GM19324 (cell line): ENCODE measurements around the gene SLC16A13.
"Not testable (repeated sequence)": the region's sequence is repeated elsewhere in the genome, so short reads cannot be mapped to it uniquely, and the experiment has no call there.

Experiments
- ATAC-seq: cut with Tn5 transposase; IDR thresholded peaks from one replicate; pipeline ENCODE4 v1.9.1; 2021; ENCODE audit warnings: mild to moderate bottlenecking, moderate library complexity; ENCODE audit not compliant: unreplicated experiment, low FRiP score

Gene SLC16A13

DNA sequence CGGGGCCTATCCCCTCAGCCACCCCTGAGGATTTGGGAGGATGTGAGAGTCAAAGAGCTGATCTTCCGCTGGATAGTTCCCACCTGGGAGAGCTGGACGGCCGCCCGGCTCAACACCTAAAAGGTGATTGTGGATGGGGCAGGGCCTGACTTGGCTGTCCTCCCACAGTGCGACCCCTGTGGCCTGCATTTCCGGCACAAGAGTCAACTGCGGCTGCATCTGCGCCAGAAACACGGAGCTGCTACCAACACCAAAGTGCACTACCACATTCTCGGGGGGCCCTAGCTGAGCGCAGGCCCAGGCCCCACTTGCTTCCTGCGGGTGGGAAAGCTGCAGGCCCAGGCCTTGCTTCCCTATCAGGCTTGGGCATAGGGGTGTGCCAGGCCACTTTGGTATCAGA is 8.5 kb upstream of the SLC16A13 start:
- no peak for ATAC-seq

- no peak for ATAC-seq
These were observed 6.7 kb upstream of the SLC16A13 start for GRCh38 chr17:7029096-7029495.

DNA sequence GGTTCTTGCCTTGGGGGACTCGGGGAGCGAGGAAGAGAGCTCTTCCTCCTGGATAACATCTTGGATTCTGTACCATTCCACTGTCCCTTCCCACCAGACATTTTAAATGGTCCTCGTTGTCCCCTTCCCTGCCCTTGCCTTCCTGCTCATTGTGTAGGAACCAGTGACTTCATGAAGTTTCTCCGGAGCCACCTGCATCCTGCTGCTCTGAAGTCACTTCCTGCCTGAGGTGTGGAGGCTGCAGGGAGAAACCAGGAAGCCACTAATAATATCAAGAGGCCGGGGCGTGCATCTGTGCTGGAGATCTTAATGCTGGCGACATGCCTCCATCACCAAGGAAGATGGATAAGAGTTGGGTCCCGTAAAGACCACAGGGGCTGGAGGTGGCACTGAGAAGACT is 6.2 kb upstream of the SLC16A13 start:
- ATAC-seq, result no peak

DNA sequence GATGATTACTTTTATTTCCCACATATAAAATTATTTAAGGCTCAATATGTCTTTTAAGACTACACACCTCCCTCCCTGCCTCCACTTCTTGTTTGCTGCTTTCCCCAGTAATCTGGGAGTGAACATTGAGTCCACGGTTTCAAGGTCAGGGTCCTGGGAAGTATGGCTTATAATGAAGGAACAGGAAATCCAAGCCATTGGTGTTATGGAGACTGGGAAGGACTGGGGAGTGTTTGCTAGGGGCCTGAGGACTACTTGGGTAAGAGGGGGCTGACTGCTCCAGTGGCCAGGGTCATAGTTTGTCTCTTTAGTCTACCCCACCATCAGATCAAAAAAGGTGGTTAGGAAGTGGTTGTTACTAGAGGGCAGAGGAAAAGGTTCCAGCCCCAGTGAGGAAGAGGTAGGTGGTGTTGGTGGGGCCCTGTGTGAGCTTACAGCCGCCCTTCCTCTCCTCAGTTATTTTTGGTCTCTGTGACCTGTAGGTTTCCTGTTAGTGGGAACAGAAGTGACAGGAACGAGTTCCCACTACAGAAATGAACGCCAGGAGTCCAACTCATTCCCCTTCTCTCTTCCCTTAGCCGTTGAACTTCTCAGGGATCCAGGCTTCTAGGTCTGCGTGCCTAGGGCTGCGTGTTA is 742 bp upstream of the SLC16A13 start:
- ATAC-seq, result peak; percentile 9

DNA sequence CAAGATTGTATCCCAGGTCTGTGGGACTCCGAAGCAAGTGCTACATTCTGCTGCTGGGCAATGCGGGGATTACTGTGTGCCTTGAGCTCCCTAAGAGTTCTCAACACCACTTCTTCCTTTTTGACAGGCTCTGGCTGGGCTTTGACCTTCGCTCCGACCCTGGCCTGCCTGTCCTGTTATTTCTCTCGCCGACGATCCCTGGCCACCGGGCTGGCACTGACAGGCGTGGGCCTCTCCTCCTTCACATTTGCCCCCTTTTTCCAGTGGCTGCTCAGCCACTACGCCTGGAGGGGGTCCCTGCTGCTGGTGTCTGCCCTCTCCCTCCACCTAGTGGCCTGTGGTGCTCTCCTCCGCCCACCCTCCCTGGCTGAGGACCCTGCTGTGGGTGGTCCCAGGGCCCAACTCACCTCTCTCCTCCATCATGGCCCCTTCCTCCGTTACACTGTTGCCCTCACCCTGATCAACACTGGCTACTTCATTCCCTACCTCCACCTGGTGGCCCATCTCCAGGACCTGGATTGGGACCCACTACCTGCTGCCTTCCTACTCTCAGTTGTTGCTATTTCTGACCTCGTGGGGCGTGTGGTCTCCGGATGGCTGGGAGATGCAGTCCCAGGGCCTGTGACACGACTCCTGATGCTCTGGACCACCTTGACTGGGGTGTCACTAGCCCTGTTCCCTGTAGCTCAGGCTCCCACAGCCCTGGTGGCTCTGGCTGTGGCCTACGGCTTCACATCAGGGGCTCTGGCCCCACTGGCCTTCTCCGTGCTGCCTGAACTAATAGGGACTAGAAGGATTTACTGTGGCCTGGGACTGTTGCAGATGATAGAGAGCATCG is 2.4 kb downstream of the SLC16A13 start:
- ATAC-seq, result no peak

DNA sequence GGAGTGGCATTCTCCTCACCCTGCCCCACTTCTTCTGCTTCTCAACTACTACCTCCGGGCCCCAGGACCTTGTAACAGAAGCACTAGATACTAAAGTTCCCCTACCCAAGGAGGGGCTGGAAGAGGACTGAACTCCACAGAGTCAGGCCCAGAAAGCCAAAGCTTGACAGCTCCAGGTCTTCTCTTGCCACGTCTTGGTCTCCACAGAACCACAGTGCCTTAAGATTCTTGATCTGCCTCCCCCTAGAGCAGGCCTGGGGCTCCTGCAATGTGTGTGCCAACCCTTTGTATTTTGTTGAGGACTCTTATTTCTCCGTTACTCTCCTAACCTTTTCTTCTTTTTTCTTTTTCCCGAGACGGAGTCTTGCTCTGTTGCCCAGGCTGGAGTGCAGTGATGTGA is 4.0 kb downstream of the SLC16A13 start:
- no peak for ATAC-seq

- ATAC-seq, result no peak
These were observed 6.0 kb downstream of the SLC16A13 start for GRCh38 chr17:7041607-7042500.

GRCh38 chr17:7042501-7043181 is 6.8 kb downstream of the SLC16A13 start:
- no peak for ATAC-seq

GRCh38 chr17:7043182-7043496 is 7.3 kb downstream of the SLC16A13 start:
- ATAC-seq, result no peak

DNA sequence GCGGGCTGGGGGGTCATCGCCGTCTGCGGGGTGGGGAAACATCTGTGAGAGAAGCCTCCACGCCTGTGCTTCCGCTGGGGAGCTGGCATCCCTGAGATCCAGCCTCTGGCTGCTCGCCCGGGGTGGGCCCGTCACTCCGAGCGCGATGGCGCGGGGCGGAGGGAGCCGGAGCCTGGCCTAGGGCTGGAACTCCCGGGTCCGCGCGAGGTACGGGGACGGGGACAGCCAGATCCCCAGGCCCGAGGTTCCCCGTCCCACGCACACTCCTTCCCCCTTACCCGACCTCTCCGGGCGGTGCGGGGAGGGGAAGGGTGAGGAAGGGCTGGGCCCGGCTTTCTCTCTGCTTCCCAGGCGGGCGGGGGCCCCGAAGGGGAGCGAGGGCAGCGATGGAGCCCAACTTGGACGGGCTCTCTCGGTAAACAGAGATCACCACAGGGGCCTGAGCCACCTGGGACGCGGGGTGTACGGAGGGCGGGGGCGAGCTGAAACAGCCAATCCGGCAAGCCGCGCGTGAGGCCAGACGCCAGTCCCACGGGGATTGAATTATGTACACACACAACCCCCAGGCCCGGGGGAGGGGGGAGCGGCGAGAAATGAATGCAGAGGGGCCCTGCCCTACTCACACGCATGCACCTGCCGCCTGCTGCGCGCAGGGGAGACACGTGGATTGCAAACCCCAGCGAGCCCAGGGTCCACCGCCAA is 7.8 kb downstream of the SLC16A13 start, which contains the start of gene SLC16A11:
Gene SLC16A11, minus strand, starts transcription at position 596 of the 702 bp plus-strand sequence. Its CDS starts 579 bp downstream, at position 17.
- ATAC-seq, result no peak

GRCh38 chr17:7045492-7046126 is 9.8 kb downstream of the SLC16A13 start:
- no peak for ATAC-seq

- ATAC-seq, result no peak
These were observed 10.4 kb downstream of the SLC16A13 start for GRCh38 chr17:7046127-7046724.

DNA sequence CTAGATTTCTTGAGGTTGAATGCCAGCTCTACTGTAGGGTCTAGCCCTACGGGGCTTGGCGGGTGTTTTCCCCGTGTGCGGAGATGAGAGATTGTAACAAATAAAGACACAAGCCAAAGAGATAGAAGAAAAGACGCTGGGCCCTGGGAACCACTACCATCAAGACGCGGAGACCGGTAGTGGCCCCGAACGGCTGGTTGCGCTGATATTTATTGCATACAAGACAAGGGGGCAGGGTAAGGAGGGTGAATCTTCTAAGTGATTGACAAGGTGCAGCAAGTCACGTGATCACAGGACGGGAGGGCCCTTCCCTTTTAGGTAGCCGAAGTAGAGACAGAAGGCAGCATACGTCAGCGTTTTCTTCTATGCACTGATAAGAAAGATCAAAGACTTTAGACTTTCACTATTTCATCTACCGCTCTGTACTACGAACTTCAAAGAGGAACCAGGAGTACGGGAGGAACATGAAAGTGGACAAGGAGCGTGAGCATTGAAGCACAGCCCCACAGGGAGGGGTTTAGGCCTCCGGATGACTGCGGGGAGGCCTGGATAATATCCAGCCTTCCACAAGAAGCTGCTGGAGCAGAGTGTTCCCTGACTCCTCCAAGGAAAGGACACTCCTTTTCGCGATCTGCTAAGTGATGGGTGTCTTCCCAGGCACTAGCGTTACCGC is 11.0 kb downstream of the SLC16A13 start:
- ATAC-seq, result not testable (repeated sequence)

GRCh38 chr17:7047566-7047965 is 11.8 kb downstream of the SLC16A13 start:
- no peak for ATAC-seq

- ATAC-seq, result no peak
These were observed 13.2 kb downstream of the SLC16A13 start for GRCh38 chr17:7048968-7049367.

- not testable (repeated sequence) for ATAC-seq
These were observed 14.8 kb downstream of the SLC16A13 start for GRCh38 chr17:7050583-7050982.

DNA sequence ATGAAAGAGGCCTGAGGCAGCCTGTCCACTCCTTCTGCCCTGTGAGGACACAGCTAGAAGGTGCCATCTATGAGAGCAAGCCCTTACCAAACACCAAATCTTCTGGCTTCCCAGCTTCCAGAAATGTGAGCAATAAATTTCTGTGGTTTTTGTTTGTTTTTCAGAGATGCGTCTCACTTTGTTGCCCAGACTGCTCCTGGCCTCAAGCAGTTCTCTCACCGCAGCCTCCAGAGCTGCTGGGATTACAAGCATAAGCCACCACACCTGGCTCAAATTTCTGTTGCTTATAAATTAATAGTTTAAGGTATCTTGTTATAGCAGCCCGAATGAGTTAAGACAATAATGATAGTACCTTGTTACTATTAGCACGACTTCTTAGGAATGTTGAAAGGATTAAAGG is 20.6 kb downstream of the SLC16A13 start:
- ATAC-seq, result no peak

GRCh38 chr17:7058831-7059447 is 23.1 kb downstream of the SLC16A13 start:
- no peak for ATAC-seq
